Pons (tissue), 1 donor: Measurements from ENCODE around the gene EGFL7.

ENCODE experiments used
- DNase-seq: peaks from one replicate; pipeline ENCODE4 v3.0.0-alpha.2; 2016; ENCODE audit warnings: low spot score

EGFL7 gene

GRCh38 chr9:136672431-136673087 is 9.8 kb downstream of the EGFL7 start:
- no peak for DNase-seq

GRCh38 chr9:136673088-136673974 is 10.6 kb downstream of the EGFL7 start:
- DNase-seq, result no peak

GRCh38 chr9:136673975-136674785 is 11.5 kb downstream of the EGFL7 start:
- DNase-seq, result no peak

GRCh38 chr9:136674786-136675349 is 12.2 kb downstream of the EGFL7 start:
- DNase-seq, result no peak

- DNase-seq, result no peak
Observed at GRCh38 chr9:136675477-136676296, 13.0 kb downstream of the EGFL7 start.

GRCh38 chr9:136676297-136676794 is 13.6 kb downstream of the EGFL7 start:
- no peak for DNase-seq

- DNase-seq, result no peak
Observed at GRCh38 chr9:136676920-136677686, 14.4 kb downstream of the EGFL7 start.

GRCh38 chr9:136678034-136678433 is 15.3 kb downstream of the EGFL7 start:
- no peak for DNase-seq

- DNase-seq, result no peak
Observed at GRCh38 chr9:136678624-136679023, 15.9 kb downstream of the EGFL7 start.

GRCh38 chr9:136679431-136679941 is 16.8 kb downstream of the EGFL7 start:
- peak; percentile 35 for DNase-seq

GRCh38 chr9:136681029-136681428 is 18.3 kb downstream of the EGFL7 start:
- no peak for DNase-seq

- DNase-seq, result no peak
Observed at GRCh38 chr9:136681945-136682699, 19.4 kb downstream of the EGFL7 start.

- DNase-seq, result no peak
Observed at GRCh38 chr9:136682710-136683109, 20.0 kb downstream of the EGFL7 start.

GRCh38 chr9:136683173-136683745 is 20.5 kb downstream of the EGFL7 start:
- no peak for DNase-seq

- DNase-seq, result no peak
Observed at GRCh38 chr9:136683755-136684154, 21.0 kb downstream of the EGFL7 start.

- no peak for DNase-seq
Observed at GRCh38 chr9:136684339-136684738, 21.6 kb downstream of the EGFL7 start.

- no peak for DNase-seq
Observed at GRCh38 chr9:136684799-136685198, 22.1 kb downstream of the EGFL7 start.

- DNase-seq, result no peak
Observed at GRCh38 chr9:136685216-136685615, 22.5 kb downstream of the EGFL7 start.
